MM.1S (cell line): Measurements from ENCODE around the gene CDKN2B-AS1.

Experiments used
- CTCF ChIP-seq: fragments of 300-600 bp; sonication (generic); IDR thresholded peaks from 2 replicates; pipeline ENCODE4 v1.5.1; 2016; ENCODE audit warnings: antibody characterized with exemption, low read length, mixed read lengths
- EZH2 ChIP-seq: fragments of 300-600 bp; sonication (generic); optimal IDR thresholded peaks from 2 replicates; pipeline ENCODE3; 2017; ENCODE audit warnings: low read depth, mild to moderate bottlenecking, antibody characterized with exemption, low read length, mixed read lengths

DNA sequence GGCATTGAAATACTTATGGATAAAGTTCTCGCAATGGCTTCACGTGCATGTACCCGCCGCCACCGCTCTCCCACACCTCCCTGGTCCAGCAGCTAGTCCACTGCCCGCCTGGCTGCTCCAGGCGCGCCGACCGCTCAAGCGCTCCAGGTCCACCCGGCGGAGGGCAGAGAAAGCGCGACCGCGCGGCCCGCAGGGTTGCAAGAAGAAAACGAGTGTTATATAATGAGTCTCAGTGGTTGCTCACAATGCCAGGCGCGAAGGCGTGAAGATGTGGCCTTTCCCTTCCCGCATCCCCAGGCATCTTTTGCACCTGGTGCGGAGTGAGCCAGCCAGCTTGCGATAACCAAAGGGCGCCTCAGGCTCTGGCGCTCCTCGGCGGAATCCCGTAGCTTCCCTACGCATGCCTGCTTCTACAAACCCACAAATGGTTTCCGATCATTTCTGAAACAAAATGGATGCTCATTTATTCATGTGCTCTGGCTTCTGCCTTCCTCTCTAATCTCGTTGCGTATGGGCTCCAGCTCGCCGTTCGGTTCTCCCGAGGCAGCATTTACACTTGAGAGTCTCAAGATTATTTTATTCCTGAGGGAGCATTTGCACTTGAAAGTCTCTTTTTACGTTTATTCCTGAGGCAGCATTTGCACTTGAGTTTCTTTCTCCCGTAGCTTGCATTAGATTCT, 26.1 kb upstream of the CDKN2B-AS1 start:
- no peak for TF ChIP-seq CTCF
- no peak for TF ChIP-seq EZH2
